GM15510 (cell line): ENCODE results near the gene DAB1.

Experiments used
- POLR2A ChIP-seq: IDR thresholded peaks from 3 replicates; pipeline ENCODE4 v1.6.1; 2011; ENCODE audit warnings: borderline replicate concordance; ENCODE audit not compliant: insufficient read length; ENCODE audit errors: extremely low read depth

DAB1 gene

GRCh38 chr1:57423656-57424211, at the start of gene DAB1:
Gene DAB1, minus strand, starts transcription at chr1:57424060. Its CDS starts 133,030 bp downstream, at chr1:57291030.
- no peak for TF ChIP-seq POLR2A

GRCh38 chr1:57473448-57473847, 49.6 kb upstream of the DAB1 start:
- no peak for TF ChIP-seq POLR2A

DNA sequence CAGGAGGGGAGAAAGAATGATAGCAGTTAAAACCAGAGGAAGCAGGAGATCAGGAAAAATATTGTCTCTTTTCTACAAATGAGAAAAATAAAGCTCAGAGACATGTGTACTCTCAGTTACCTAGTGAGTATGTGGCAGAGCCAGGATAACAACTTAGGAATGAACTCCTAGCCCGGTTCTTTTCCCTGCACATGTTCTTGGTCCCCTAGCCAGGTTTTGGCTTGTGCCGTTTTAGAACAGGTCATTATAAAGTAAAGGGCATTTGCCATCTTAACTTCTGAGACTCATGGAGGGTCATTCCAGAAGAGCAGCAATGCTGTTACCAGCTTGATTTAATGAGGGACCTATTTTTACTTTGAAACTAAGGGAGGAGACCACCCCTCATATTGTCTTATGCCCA, 48.1 kb upstream of the DAB1 start:
- TF ChIP-seq POLR2A: no peak

GRCh38 chr1:57470036-57470435, 46.2 kb upstream of the DAB1 start:
- no peak for TF ChIP-seq POLR2A

- TF ChIP-seq POLR2A: no peak
These were observed 45.0 kb upstream of the DAB1 start for GRCh38 chr1:57468641-57469523.

DNA sequence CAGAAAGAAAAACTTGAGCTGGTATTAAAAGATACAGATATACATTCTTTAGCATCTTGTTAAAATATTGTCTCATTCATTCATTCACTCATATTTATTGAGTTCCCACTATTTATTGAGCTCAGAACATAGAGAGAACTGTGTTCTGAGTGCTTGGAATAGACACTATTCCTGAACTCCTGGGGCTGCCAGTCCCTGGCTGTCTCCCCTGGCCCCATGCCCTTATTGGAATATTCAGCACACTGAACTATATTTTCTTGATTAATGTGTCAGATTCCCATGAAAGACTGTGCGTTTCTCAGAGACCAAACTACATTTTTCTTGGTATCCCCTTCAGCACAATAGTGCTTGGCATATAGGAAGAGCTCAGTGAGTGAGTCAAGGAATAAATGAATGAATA, 44.0 kb upstream of the DAB1 start:
- TF ChIP-seq POLR2A: no peak

- TF ChIP-seq POLR2A: no peak
These were observed 40.9 kb upstream of the DAB1 start for GRCh38 chr1:57464756-57465155.

DNA sequence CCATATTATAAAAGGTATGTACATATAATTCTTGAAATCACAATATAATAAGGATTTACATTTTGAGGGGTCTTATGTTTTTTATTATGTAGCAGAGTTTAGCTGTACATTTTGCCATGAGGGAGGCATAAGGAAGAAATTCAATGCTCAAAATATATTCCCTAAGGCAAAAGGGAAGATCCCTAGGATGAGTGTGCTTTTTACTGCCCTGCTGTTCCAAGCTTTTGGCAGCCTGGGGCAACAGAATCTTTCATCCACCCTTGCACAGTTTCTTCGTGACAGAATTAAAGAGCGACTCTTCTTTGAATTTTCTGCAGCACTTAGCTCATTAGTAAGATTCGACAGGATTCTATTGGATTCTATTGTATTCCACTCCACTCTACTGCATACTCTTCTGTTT, 39.5 kb upstream of the DAB1 start:
- TF ChIP-seq POLR2A: no peak

- TF ChIP-seq POLR2A: no peak
These were observed 37.5 kb upstream of the DAB1 start for GRCh38 chr1:57461405-57461804.

DNA sequence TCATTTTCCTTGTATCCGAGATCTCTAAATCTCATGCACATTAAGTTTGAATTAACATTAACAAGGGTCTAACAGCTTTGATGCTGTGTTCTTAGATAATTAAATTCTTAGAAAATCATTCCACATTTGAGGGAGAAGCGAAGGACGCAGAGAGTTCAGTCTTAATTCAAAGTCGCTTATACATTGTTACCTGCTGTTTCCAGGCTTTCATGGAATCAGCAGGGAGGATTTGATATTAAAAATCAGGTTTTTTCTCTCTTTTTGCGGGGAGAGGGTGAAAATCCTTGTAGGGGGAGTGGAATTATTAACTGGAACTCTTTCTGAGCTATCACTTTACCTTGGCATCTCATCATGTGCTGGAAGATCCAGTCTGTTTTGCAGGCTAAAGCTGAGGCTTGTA, 27.7 kb upstream of the DAB1 start:
- TF ChIP-seq POLR2A: no peak

DNA sequence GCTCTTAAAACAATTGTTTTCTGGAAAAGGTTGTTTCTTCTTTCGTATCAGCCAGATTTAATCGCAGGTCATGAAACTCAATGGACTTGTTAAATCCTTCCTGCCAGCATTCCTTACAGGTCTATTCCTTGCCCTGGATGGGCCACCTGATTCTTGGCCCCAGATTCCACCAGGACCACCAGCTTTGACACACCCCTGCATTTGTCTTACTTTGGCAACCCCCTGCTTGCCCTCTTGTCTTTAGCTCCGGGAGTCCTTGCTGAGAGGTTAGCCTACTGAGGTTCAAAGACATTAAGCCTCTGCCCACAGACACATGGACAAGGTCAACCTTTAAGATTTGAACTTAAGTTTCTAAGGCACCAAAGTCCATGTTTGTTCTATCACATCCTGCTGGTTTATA, 27.1 kb upstream of the DAB1 start:
- no peak for TF ChIP-seq POLR2A

DNA sequence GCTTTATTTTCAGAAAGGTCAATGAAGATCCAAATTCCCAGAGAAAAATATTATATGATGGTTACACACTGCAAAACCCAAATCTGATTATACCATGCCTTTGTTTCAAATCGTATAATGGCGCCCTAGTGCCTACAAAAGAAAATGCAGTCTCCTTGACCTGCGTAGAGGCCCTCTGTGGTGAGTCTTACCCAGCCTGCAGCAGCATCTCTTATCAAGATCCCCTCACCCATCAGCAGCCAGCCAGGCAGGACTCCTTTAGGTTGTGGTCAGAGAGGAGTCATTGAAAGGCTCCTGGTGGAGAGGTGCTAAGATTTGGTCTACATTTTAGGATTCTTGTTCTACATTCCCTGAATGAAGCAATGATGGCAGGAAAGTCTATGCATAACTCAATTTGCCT, 23.7 kb upstream of the DAB1 start:
- TF ChIP-seq POLR2A: no peak

DNA sequence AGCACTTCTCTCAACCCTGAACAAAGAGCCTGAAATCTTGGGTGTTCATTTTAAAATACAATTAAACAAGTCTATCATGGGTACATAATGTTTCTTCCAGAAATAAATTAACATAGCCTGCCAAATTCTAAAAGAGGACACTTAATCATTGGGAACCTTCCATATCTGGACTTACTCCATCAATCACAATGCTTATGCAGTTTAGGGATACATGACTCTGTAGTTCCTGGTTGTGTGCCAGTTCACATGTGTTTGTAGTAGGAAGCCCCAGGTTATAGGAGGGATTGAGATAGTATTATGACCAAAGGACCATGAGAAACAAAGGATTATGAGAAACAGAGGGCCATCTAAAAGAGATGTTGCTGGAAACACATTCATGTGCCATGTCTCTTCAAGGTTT, 19.1 kb upstream of the DAB1 start:
- TF ChIP-seq POLR2A: no peak

- no peak for TF ChIP-seq POLR2A
These were observed 16.2 kb upstream of the DAB1 start for GRCh38 chr1:57440096-57440495.

- TF ChIP-seq POLR2A: no peak
These were observed 7.5 kb upstream of the DAB1 start for GRCh38 chr1:57431400-57431799.
